Measurements from ENCODE around the gene MRRF. TPM values are rescaled to one million over a fixed set of nuclear protein-coding genes. Genes with fewer than 3 reads are reported as not detected.

The MRRF gene
- total RNA-seq, 1 donor from 2014 or later = 52.7 TPM

- H3K36me3 ChIP-seq (ENCODE audit: control insufficient read depth, insufficient read depth, low read length) = peaks cover 15% of the 10 kb centered on the region
These were observed 43.2 kb downstream of the MRRF start for GRCh38 chr9:122307925-122308324.

GRCh38 chr9:122309861-122310260 lies 45.2 kb downstream of the MRRF start:
- Histone ChIP-seq H3K27me3 (ENCODE audit: control insufficient read depth, insufficient read depth, low read length) (no peaks in the 10 kb centered on the region), H3K4me3 (ENCODE audit: low read depth, low read length) (no peak overlapping the region), H3K36me3 (ENCODE audit: control insufficient read depth, insufficient read depth, low read length) (peaks cover 20% of the 10 kb centered on the region)
- no peak for TF ChIP-seq CTCF (IDR thresholded peaks at IDR 0.05; ENCODE audit: insufficient read depth, low read length, severe bottlenecking)
- FAIRE-seq = no peak
- no peak for DNase-seq (ENCODE audit: low read depth)

More at GRCh38 chr9:122307925-122308324, 43.2 kb downstream of the MRRF start:
- Histone ChIP-seq H3K4me3 (ENCODE audit: low read depth, low read length) (no peak overlapping the region), H3K27me3 (ENCODE audit: control insufficient read depth, insufficient read depth, low read length) (no peaks in the 10 kb centered on the region)
- TF ChIP-seq CTCF (IDR thresholded peaks at IDR 0.05; ENCODE audit: insufficient read depth, low read length, severe bottlenecking) = no peak
- DNase-seq (ENCODE audit: low read depth) (no peak), FAIRE-seq (no peak)

- no peak for FAIRE-seq
- no peaks in the 10 kb centered on the region for H3K27me3 ChIP-seq (ENCODE audit: control insufficient read depth, insufficient read depth, low read length)
- H3K36me3 ChIP-seq (ENCODE audit: control insufficient read depth, insufficient read depth, low read length) = peaks cover 17% of the 10 kb centered on the region
- no peak for DNase-seq (ENCODE audit: low read depth)
- no peak for TF ChIP-seq CTCF (IDR thresholded peaks at IDR 0.05; ENCODE audit: insufficient read depth, low read length, severe bottlenecking)
- no peak overlapping the region for H3K4me3 ChIP-seq (ENCODE audit: low read depth, low read length)
These were observed 49.5 kb downstream of the MRRF start for GRCh38 chr9:122314165-122314564.

DNA sequence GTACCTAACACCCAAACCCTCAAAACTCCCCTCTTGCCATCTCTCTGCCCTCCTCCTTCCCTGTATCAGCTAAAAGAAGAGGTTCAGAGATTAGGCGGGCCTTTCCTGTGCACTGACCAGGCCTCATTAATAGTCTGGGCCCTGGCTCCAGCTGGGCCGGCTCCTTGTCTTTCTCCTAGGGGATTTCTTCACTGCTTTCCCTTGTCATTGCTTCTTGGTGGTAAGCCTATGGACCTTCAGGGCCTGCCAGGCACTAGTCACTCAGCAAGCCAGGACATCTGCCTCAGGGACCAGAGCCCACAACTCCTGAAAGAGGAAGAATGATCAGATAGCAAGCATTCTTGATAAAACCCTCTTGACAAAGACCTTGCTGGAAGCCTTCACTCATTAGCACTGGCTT lies 50.9 kb downstream of the MRRF start:
- FAIRE-seq (no peak), DNase-seq (ENCODE audit: low read depth) (no peak)
- Histone ChIP-seq H3K36me3 (ENCODE audit: control insufficient read depth, insufficient read depth, low read length) (peaks cover 19% of the 10 kb centered on the region), H3K27me3 (ENCODE audit: control insufficient read depth, insufficient read depth, low read length) (no peaks in the 10 kb centered on the region), H3K4me3 (ENCODE audit: low read depth, low read length) (no peak overlapping the region)
- no peak for TF ChIP-seq CTCF (IDR thresholded peaks at IDR 0.05; ENCODE audit: insufficient read depth, low read length, severe bottlenecking)

- TF ChIP-seq CTCF (IDR thresholded peaks at IDR 0.05; ENCODE audit: insufficient read depth, low read length, severe bottlenecking) = no peak
- peak; percentile 28 for FAIRE-seq
- Histone ChIP-seq H3K4me3 (ENCODE audit: low read depth, low read length) (no peak overlapping the region), H3K27me3 (ENCODE audit: control insufficient read depth, insufficient read depth, low read length) (no peaks in the 10 kb centered on the region), H3K36me3 (ENCODE audit: control insufficient read depth, insufficient read depth, low read length) (peaks cover 17% of the 10 kb centered on the region)
- DNase-seq (ENCODE audit: low read depth) = no peak
These were observed 53.6 kb downstream of the MRRF start for GRCh38 chr9:122318284-122318683.

DNA sequence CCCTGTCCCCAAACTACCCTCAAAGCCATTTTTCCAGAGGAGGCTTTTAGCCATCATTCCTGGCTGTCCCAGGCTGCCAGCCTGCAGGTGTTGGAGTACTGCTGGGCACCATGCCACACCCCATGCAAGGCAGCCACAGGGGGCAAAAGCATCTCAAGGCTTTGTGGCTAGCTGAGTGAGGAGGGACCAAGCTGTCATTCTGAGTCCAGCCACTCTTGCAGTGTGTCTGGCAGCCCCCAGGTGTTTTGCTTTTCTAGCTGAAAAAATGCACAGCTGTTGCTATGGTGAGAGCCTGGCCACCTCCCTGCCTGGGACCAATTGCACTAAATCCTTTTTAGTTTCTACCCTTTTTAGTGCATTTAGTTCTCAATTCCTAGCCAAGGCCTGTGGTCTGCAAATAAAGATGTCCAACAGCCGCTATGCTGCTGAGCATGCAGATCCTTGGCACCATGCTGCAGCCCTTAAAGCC lies 55.8 kb downstream of the MRRF start:
- FAIRE-seq (no peak), DNase-seq (ENCODE audit: low read depth) (no peak)
- Histone ChIP-seq H3K4me3 (ENCODE audit: low read depth, low read length) (no peak overlapping the region), H3K36me3 (ENCODE audit: control insufficient read depth, insufficient read depth, low read length) (peaks cover 12% of the 10 kb centered on the region), H3K27me3 (ENCODE audit: control insufficient read depth, insufficient read depth, low read length) (no peaks in the 10 kb centered on the region)
- no peak for TF ChIP-seq CTCF (IDR thresholded peaks at IDR 0.05; ENCODE audit: insufficient read depth, low read length, severe bottlenecking)
